A549 treated with CORT108297 at 1 μM for 4 hours (cell line): ENCODE measurements around the gene PTEN. TPM values are rescaled to one million over a fixed set of nuclear protein-coding genes. Genes with fewer than 3 reads are reported as not detected.

Experiments used
- total RNA-seq: library from RNA; stranded (reverse); fragments of 200-300 nt; extraction: Qiagen RNA extraction; gene quantifications from 5 replicates; pipeline ENCODE4 v1.2.3, GENCODE V29; 2022

The PTEN gene
- total RNA-seq: 37.4 to 69.1 TPM (median 42.3 TPM) in 5 replicates

GRCh38 chr10:87863053-87863943 is at the start of gene PTEN, which contains the start of gene KLLN:
TSS of gene PTEN (plus strand) at chr10:87863625. CDS start at chr10:87864470, 845 bp downstream.
TSS of gene KLLN (minus strand) at chr10:87863533. CDS start at chr10:87862487, 1,046 bp downstream.

GRCh38 chr10:87817609-87818504 is 45.6 kb upstream of the PTEN start, which contains the start of gene ATAD1:
TSS of gene ATAD1 (minus strand) at chr10:87818226. CDS start at chr10:87814599, 3,627 bp downstream.

Other genes with a start within 250 kb of the PTEN start
- 20.7 to 28.6 TPM (median 23.5 TPM) in 5 replicates for gene PAPSS2, start 203.7 kb upstream of the PTEN start, total RNA-seq
- gene ATAD1, start 45.4 kb upstream of the PTEN start, total RNA-seq: 38.9 to 55.1 TPM (median 45.6 TPM) in 5 replicates
- 0.43 to 0.66 TPM (median 0.52 TPM) in 5 replicates for gene KLLN, start 92 bp upstream of the PTEN start, total RNA-seq